Osteoblast (primary cell): Measurements from ENCODE around the gene FAM76B. TPM values are rescaled to one million over a fixed set of nuclear protein-coding genes. Genes with fewer than 3 reads are reported as not detected.

ENCODE experiments used
- DNase-seq: peaks from one replicate; pipeline ENCODE4 v3.0.0; 2011; ENCODE audit warnings: low spot score, mixed read lengths; ENCODE audit not compliant: insufficient read length; ENCODE audit errors: missing footprints
- H2AFZ ChIP-seq: 2 replicates; pipeline ENCODE4 v1.6.0; 2011; ENCODE audit warnings: mild to moderate bottlenecking, low read length
- H3K27ac ChIP-seq: 2 replicates; pipeline ENCODE4 v1.5.1; 2011; ENCODE audit warnings: mild to moderate bottlenecking, low read depth, low read length, moderate library complexity
- H3K27me3 ChIP-seq: 2 replicates; pipeline ENCODE4 v1.6.0; 2012; ENCODE audit warnings: mild to moderate bottlenecking, control low read depth, inconsistent platforms, low read length, moderate library complexity; ENCODE audit not compliant: insufficient read depth
- H3K36me3 ChIP-seq: 2 replicates; pipeline ENCODE4 v1.5.1; 2011; ENCODE audit warnings: mild to moderate bottlenecking, low read length, control low read depth, moderate library complexity; ENCODE audit not compliant: insufficient read depth
- H3K4me1 ChIP-seq: 2 replicates; pipeline ENCODE4 v1.5.1; 2011; ENCODE audit warnings: mild to moderate bottlenecking, low read length, control low read depth, moderate library complexity; ENCODE audit not compliant: insufficient read depth
- H3K4me2 ChIP-seq: 2 replicates; pipeline ENCODE4 v1.6.0; 2011; ENCODE audit warnings: mild to moderate bottlenecking, low read length; ENCODE audit not compliant: insufficient read depth
- H3K4me3 ChIP-seq: fragments of 200-600 bp; sonication (generic); 3 replicates; pipeline ENCODE4 v1.5.1; 2012; ENCODE audit warnings: mild to moderate bottlenecking, low read length, inconsistent platforms; ENCODE audit not compliant: insufficient read depth
- H3K79me2 ChIP-seq: 2 replicates; pipeline ENCODE4 v1.6.0; 2012; ENCODE audit warnings: mild to moderate bottlenecking, low read length, control low read depth, inconsistent platforms; ENCODE audit not compliant: insufficient read depth
- H3K9me3 ChIP-seq: 2 replicates; pipeline ENCODE4 v1.5.1; 2011; ENCODE audit warnings: low read depth, low read length, control low read depth
- H4K20me1 ChIP-seq: 2 replicates; pipeline ENCODE4 v1.6.0; 2012; ENCODE audit warnings: mild to moderate bottlenecking, low read length, control low read depth; ENCODE audit not compliant: insufficient read depth
- total RNA-seq: library from RNA; depleted of rRNA; stranded (reverse); fragments of >200 nt; gene quantifications from 2 replicates; pipeline ENCODE4 v1.2.3, GENCODE V29; 2012
- TF ChIP-seq, protein P1 (sequence below): IDR thresholded peaks from 2 replicates; pipeline ENCODE4 v1.5.1; 2011; ENCODE audit warnings: mild to moderate bottlenecking, low read depth, low read length, moderate library complexity; ENCODE audit errors: extremely low read depth

Gene FAM76B
- total RNA-seq, 1 donor: 26.8 TPM

DNA sequence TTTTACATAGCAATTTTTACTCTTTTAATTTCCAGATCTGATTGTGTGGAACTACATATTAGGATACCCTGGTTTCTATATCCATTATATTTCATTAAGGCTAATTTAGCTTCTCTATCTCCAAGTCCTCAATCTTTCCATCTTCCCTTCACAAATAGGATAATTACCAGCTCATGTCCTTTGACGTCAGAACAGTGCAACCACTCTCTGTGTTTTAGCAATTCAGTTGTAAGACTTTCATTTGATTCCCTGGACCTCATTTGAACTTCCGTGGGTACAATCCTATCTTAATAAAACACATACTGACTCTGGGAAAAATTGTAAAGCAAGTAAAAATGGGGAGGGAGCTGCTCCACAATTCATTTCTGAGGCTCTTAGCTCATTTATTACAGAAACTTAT lies 52.8 kb downstream of the FAM76B start:
- Histone ChIP-seq H4K20me1 (no peaks in the 10 kb centered on the region), H3K27me3 (peaks cover 22% of the 10 kb centered on the region), H3K4me3 (no peak overlapping the region), H3K27ac (no peak overlapping the region), H3K4me2 (no peak overlapping the region), H3K4me1 (no peaks in the 10 kb centered on the region), H2AFZ (peak overlapping the region; percentile 60), H3K79me2 (no peaks in the 10 kb centered on the region), H3K9me3 (no peaks in the 10 kb centered on the region), H3K36me3 (no peaks in the 10 kb centered on the region)
- no peak for DNase-seq
- TF ChIP-seq, protein P1, sequence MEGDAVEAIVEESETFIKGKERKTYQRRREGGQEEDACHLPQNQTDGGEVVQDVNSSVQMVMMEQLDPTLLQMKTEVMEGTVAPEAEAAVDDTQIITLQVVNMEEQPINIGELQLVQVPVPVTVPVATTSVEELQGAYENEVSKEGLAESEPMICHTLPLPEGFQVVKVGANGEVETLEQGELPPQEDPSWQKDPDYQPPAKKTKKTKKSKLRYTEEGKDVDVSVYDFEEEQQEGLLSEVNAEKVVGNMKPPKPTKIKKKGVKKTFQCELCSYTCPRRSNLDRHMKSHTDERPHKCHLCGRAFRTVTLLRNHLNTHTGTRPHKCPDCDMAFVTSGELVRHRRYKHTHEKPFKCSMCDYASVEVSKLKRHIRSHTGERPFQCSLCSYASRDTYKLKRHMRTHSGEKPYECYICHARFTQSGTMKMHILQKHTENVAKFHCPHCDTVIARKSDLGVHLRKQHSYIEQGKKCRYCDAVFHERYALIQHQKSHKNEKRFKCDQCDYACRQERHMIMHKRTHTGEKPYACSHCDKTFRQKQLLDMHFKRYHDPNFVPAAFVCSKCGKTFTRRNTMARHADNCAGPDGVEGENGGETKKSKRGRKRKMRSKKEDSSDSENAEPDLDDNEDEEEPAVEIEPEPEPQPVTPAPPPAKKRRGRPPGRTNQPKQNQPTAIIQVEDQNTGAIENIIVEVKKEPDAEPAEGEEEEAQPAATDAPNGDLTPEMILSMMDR: no peak

DNA sequence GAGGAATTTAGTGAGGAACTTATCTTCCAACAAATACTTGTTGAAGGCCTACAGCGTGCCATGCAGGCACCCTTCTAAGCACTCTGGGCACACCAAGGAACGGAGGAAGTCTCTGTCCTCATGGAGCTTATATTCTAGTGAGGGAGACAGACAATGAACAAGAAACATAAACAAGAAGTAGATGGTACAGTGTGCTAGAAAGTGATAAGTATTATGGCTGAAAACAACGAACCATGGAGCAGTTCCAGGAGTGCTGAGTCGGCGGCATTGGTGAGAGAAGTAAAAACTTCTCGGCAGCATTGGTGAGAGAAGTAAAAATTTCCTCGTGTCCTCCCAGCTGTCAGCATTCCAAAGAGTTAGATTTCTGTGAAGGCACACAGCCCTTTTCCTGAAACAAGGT lies 53.2 kb downstream of the FAM76B start:
- TF ChIP-seq, protein P1: no peak
- Histone ChIP-seq H3K79me2 (no peaks in the 10 kb centered on the region), H3K27me3 (peaks cover 24% of the 10 kb centered on the region), H3K9me3 (no peaks in the 10 kb centered on the region), H3K36me3 (no peaks in the 10 kb centered on the region), H3K4me2 (no peak overlapping the region), H2AFZ (peak overlapping the region; percentile 60), H3K4me3 (no peak overlapping the region), H4K20me1 (no peaks in the 10 kb centered on the region), H3K4me1 (no peaks in the 10 kb centered on the region), H3K27ac (no peak overlapping the region)
- DNase-seq: no peak

DNA sequence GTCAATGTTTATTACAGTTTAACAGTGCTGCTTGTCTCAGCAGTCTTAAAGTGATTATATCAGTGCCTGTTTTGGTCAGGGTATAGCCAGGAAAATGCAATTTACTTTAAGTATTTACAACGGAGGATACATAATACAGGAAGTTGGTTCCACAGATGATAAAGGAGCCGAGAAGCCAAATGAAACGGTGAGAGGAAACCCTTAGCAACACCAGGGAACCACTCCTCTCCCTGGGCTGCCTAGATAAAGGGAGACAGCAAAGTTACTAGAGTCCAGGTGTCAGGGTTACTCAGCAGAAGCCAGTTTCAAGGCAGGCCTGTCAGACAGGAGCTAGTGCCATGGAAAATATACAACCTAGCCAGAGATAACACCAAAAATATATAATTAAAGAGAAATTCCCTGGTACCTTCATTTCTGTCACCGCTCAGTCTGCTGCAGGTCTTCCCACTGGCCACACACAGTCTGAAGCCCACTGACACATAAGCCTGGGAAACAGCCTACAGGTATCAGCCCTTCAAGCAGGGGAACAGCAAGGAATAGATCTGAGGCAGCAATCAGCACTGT lies 55.5 kb downstream of the FAM76B start:
- no peaks in the 10 kb centered on the region for H3K79me2 ChIP-seq
- no peak overlapping the region for H2AFZ ChIP-seq
- no peaks in the 10 kb centered on the region for H4K20me1 ChIP-seq
- no peak for DNase-seq
- H3K9me3 ChIP-seq: no peaks in the 10 kb centered on the region
- TF ChIP-seq, protein P1: no peak
- H3K4me1 ChIP-seq: no peaks in the 10 kb centered on the region
- no peak overlapping the region for H3K4me2 ChIP-seq
- peaks cover 24% of the 10 kb centered on the region for H3K27me3 ChIP-seq
- H3K36me3 ChIP-seq: no peaks in the 10 kb centered on the region
- no peak overlapping the region for H3K27ac ChIP-seq
- H3K4me3 ChIP-seq: no peak overlapping the region

DNA sequence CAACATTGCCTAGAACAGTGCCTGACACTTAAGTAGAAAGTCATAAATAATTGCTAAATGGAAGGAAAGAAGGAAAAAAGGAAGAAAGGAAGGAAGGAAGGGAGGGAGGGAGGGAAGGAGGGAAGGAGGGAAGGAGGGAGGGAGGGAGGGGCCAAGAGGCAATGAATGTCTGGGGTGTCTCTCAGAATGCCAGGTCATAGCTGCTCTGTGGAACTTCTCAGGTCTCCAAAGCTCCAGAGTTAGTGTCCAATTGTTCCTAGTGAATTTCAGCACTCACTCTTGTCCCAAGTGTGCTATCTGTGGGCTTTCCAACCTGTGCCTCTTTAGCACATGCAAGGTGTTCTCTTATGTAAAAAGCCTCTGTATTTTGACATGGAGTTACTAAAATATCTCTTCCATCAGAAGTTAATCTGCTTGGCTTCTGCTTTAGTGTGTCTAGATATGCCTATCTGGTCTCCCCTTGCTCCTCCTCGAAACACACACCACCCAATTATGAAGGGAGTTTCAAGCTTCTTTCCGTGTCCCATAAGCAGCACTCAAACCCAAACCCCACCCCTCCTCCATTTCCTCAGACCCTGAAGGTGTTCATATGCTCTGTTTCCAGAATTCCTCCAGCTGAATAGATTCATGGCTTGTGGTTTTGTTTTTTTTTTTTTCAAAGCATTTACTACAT lies 56.5 kb downstream of the FAM76B start:
- no peaks in the 10 kb centered on the region for H3K36me3 ChIP-seq
- no peak for DNase-seq

More for the DNA sequence above, 56.5 kb downstream of the FAM76B start:
- TF ChIP-seq, protein P1: no peak
- Histone ChIP-seq H3K4me1 (no peaks in the 10 kb centered on the region), H3K9me3 (no peaks in the 10 kb centered on the region), H3K79me2 (no peaks in the 10 kb centered on the region), H2AFZ (no peak overlapping the region), H3K27ac (no peak overlapping the region), H4K20me1 (no peaks in the 10 kb centered on the region), H3K4me2 (no peak overlapping the region), H3K27me3 (peaks cover 24% of the 10 kb centered on the region), H3K4me3 (no peak overlapping the region)
